ENCODE data around the gene MAST1. TPM values are rescaled to one million over a fixed set of nuclear protein-coding genes. Genes with fewer than 3 reads are reported as not detected.

MAST1 gene
- total and polyA plus RNA-seq, 2 experiments from 2014 or later: 13.9 to 19.9 TPM

DNA sequence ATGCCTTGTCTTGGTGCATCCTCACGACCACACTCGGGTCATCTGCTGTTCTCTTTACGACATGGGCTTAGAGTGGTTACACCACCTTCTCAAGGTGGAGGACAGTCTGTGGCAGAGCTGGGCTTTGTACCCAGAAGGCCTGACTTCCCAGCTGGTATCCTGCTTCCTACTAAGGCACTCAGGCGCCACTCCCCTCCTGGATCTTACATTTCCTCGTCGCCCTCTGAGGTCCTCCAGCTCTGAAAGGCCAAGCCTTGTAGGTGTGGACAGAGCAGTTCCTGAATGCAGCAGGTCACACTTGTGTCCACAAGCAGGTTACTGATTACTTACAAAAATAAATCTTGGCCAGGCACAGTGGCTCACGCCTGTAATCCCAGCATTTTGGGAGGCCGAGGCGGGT lies 68.9 kb downstream of the MAST1 start:
- Mint-ChIP-seq H3K4me3 (no peak overlapping the region), H3K27me3 (ENCODE audit: insufficient read depth, low read depth, poor library complexity) (peaks cover 11% of the 10 kb centered on the region), H3K4me1 (peaks cover 2% of the 10 kb centered on the region), H3K9me3 (no peaks in the 10 kb centered on the region), H3K27ac (no peak overlapping the region), H3K36me3 (ENCODE audit: low read depth) (peaks cover 10% of the 10 kb centered on the region; the same call in 2 of the 3 replicates)
- H3K27ac ChIP-seq (ENCODE audit: low read depth): no peak overlapping the region
- H3F3A ChIP-seq (replicated peaks; ENCODE audit: low read depth): 0 out of 2 replicates have a peak, but pooled peaks cover 2% of the 10 kb centered on the region
- H3K4me2 ChIP-seq: no peak overlapping the region
- H3K4me1 ChIP-seq (ENCODE audit: insufficient read depth): peaks cover 3% of the 10 kb centered on the region; the same call in 1 of the 2 replicates
- H3K9me2 ChIP-seq (ENCODE audit: insufficient read depth): no peaks in the 10 kb centered on the region
- H3K27me3 ChIP-seq (ENCODE audit: insufficient read depth): no peaks in the 10 kb centered on the region
- ATAC-seq (no peak), DNase-seq (ENCODE audit: low spot score) (no peak)
- H4K20me1 ChIP-seq (replicated peaks; ENCODE audit: insufficient read depth): no peaks in the 10 kb centered on the region
- H3K36me3 ChIP-seq (ENCODE audit: insufficient read depth): no peaks in the 10 kb centered on the region
- no peaks in the 10 kb centered on the region for H3K79me2 ChIP-seq (replicated peaks; ENCODE audit: insufficient read depth)
- TF ChIP-seq, protein P1, sequence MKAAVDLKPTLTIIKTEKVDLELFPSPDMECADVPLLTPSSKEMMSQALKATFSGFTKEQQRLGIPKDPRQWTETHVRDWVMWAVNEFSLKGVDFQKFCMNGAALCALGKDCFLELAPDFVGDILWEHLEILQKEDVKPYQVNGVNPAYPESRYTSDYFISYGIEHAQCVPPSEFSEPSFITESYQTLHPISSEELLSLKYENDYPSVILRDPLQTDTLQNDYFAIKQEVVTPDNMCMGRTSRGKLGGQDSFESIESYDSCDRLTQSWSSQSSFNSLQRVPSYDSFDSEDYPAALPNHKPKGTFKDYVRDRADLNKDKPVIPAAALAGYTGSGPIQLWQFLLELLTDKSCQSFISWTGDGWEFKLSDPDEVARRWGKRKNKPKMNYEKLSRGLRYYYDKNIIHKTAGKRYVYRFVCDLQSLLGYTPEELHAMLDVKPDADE (IDR thresholded peaks at IDR 0.05): no peak
- TF ChIP-seq NANOG (IDR thresholded peaks at IDR 0.05; ENCODE audit: borderline replicate concordance) (no peak), ZNF331 (CRISPR knock-in tag; IDR thresholded peaks at IDR 0.05; ENCODE audit: low read depth) (no peak), POLR2AphosphoS5 (IDR thresholded peaks at IDR 0.05; ENCODE audit: low read depth) (no peak), EZH2 (IDR thresholded peaks at IDR 0.05; ENCODE audit: low read depth, unreplicated experiment) (no peak), EZH2phosphoT487 (IDR thresholded peaks at IDR 0.05; ENCODE audit: unreplicated experiment) (no peak), STAT1 (IDR thresholded peaks at IDR 0.05; ENCODE audit: unreplicated experiment) (no peak), JUNB (IDR thresholded peaks at IDR 0.05; ENCODE audit: unreplicated experiment) (no peak), CREB1 (CRISPR knock-in tag; IDR thresholded peaks at IDR 0.05; ENCODE audit: low read depth) (no peak), ZNF114 (CRISPR knock-in tag; IDR thresholded peaks at IDR 0.05) (no peak)
- TF ChIP-seq, protein P2, sequence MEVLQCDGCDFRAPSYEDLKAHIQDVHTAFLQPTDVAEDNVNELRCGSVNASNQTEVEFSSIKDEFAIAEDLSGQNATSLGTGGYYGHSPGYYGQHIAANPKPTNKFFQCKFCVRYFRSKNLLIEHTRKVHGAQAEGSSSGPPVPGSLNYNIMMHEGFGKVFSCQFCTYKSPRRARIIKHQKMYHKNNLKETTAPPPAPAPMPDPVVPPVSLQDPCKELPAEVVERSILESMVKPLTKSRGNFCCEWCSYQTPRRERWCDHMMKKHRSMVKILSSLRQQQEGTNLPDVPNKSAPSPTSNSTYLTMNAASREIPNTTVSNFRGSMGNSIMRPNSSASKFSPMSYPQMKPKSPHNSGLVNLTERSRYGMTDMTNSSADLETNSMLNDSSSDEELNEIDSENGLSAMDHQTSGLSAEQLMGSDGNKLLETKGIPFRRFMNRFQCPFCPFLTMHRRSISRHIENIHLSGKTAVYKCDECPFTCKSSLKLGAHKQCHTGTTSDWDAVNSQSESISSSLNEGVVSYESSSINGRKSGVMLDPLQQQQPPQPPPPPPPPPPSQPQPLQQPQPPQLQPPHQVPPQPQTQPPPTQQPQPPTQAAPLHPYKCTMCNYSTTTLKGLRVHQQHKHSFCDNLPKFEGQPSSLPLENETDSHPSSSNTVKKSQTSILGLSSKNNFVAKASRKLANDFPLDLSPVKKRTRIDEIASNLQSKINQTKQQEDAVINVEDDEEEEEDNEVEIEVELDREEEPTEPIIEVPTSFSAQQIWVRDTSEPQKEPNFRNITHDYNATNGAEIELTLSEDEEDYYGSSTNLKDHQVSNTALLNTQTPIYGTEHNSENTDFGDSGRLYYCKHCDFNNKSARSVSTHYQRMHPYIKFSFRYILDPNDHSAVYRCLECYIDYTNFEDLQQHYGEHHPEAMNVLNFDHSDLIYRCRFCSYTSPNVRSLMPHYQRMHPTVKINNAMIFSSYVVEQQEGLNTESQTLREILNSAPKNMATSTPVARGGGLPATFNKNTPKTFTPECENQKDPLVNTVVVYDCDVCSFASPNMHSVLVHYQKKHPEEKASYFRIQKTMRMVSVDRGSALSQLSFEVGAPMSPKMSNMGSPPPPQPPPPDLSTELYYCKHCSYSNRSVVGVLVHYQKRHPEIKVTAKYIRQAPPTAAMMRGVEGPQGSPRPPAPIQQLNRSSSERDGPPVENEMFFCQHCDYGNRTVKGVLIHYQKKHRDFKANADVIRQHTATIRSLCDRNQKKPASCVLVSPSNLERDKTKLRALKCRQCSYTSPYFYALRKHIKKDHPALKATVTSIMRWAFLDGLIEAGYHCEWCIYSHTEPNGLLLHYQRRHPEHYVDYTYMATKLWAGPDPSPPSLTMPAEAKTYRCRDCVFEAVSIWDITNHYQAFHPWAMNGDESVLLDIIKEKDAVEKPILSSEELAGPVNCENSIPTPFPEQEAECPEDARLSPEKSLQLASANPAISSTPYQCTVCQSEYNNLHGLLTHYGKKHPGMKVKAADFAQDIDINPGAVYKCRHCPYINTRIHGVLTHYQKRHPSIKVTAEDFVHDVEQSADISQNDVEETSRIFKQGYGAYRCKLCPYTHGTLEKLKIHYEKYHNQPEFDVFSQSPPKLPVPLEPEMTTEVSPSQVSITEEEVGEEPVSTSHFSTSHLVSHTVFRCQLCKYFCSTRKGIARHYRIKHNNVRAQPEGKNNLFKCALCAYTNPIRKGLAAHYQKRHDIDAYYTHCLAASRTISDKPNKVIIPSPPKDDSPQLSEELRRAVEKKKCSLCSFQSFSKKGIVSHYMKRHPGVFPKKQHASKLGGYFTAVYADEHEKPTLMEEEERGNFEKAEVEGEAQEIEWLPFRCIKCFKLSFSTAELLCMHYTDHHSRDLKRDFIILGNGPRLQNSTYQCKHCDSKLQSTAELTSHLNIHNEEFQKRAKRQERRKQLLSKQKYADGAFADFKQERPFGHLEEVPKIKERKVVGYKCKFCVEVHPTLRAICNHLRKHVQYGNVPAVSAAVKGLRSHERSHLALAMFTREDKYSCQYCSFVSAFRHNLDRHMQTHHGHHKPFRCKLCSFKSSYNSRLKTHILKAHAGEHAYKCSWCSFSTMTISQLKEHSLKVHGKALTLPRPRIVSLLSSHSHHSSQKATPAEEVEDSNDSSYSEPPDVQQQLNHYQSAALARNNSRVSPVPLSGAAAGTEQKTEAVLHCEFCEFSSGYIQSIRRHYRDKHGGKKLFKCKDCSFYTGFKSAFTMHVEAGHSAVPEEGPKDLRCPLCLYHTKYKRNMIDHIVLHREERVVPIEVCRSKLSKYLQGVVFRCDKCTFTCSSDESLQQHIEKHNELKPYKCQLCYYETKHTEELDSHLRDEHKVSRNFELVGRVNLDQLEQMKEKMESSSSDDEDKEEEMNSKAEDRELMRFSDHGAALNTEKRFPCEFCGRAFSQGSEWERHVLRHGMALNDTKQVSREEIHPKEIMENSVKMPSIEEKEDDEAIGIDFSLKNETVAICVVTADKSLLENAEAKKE (CRISPR knock-in tag; IDR thresholded peaks at IDR 0.05): no peak
- TF ChIP-seq, protein P3, sequence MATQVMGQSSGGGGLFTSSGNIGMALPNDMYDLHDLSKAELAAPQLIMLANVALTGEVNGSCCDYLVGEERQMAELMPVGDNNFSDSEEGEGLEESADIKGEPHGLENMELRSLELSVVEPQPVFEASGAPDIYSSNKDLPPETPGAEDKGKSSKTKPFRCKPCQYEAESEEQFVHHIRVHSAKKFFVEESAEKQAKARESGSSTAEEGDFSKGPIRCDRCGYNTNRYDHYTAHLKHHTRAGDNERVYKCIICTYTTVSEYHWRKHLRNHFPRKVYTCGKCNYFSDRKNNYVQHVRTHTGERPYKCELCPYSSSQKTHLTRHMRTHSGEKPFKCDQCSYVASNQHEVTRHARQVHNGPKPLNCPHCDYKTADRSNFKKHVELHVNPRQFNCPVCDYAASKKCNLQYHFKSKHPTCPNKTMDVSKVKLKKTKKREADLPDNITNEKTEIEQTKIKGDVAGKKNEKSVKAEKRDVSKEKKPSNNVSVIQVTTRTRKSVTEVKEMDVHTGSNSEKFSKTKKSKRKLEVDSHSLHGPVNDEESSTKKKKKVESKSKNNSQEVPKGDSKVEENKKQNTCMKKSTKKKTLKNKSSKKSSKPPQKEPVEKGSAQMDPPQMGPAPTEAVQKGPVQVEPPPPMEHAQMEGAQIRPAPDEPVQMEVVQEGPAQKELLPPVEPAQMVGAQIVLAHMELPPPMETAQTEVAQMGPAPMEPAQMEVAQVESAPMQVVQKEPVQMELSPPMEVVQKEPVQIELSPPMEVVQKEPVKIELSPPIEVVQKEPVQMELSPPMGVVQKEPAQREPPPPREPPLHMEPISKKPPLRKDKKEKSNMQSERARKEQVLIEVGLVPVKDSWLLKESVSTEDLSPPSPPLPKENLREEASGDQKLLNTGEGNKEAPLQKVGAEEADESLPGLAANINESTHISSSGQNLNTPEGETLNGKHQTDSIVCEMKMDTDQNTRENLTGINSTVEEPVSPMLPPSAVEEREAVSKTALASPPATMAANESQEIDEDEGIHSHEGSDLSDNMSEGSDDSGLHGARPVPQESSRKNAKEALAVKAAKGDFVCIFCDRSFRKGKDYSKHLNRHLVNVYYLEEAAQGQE (IDR thresholded peaks at IDR 0.05; ENCODE audit: unreplicated experiment): no peak
- TF ChIP-seq, protein P4, sequence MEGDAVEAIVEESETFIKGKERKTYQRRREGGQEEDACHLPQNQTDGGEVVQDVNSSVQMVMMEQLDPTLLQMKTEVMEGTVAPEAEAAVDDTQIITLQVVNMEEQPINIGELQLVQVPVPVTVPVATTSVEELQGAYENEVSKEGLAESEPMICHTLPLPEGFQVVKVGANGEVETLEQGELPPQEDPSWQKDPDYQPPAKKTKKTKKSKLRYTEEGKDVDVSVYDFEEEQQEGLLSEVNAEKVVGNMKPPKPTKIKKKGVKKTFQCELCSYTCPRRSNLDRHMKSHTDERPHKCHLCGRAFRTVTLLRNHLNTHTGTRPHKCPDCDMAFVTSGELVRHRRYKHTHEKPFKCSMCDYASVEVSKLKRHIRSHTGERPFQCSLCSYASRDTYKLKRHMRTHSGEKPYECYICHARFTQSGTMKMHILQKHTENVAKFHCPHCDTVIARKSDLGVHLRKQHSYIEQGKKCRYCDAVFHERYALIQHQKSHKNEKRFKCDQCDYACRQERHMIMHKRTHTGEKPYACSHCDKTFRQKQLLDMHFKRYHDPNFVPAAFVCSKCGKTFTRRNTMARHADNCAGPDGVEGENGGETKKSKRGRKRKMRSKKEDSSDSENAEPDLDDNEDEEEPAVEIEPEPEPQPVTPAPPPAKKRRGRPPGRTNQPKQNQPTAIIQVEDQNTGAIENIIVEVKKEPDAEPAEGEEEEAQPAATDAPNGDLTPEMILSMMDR (conservative IDR thresholded peaks at IDR 0.05; ENCODE audit: low read depth in 2 of 2): no peak
- H2AFZ ChIP-seq: no peak overlapping the region
- H3K4me3 ChIP-seq: no peak overlapping the region

All from GM23338 (cell line).